Renal pelvis (tissue), 4 donors: ENCODE measurements around the gene ADAM21. TPM values are rescaled to one million over a fixed set of nuclear protein-coding genes. Genes with fewer than 3 reads are reported as not detected.
"Not testable (repeated sequence)": the region's sequence is repeated elsewhere in the genome, so short reads cannot be mapped to it uniquely, and the experiment has no call there.

Experiments
- DNase-seq: peaks from one replicate; pipeline ENCODE4 v3.0.0-alpha.2; 2013
- polyA plus RNA-seq, 3 donors: library from polyadenylated mRNA; unstranded; fragments of 120-200 nt; gene quantifications; one replicate each; pipeline ENCODE4 v1.2.1, GENCODE V29; 2013; ENCODE audit not compliant: insufficient read length in 3 of 3

ADAM21 gene
- polyA plus RNA-seq, 3 donors: 0.27 to 1.1 (median 0.73) TPM

DNA sequence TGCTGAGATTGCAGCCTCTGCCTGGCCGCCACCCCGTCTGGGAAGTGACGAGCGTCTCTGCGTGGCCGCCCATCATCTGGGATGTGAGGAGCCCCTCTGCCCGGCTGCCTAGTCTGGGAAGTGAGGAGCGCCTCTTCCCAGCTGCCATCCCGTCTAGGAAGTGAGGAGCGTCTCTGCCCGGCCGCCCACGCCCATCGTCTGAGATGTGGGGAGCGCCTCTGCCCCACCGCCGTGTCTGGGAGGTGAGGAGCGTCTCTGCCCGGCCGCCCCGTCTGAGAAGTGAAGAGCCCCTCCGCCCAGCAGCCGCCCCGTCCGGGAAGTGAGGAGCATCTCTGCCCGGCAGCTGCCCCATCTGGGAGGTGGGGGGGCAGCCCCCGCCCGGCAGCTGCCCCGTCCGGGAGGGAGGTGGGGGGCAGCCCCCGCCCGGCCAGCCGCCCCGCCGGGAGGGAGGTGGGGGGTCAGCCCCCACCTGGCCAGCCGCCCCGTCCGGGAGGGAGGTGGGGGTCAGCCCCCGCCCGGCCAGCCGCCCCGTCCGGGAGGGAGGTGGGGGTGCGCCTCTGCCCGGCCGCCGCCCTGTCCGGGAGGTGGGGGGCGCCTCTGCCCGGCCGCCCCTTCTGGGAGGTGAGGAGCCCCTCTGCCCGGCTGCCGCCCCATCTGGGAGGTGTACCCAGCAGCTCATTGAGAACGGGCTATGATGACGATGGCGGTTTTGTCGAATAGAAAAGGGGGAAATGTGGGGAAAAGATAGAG is 25.6 kb downstream of the ADAM21 start:
- not testable (repeated sequence) for DNase-seq

DNA sequence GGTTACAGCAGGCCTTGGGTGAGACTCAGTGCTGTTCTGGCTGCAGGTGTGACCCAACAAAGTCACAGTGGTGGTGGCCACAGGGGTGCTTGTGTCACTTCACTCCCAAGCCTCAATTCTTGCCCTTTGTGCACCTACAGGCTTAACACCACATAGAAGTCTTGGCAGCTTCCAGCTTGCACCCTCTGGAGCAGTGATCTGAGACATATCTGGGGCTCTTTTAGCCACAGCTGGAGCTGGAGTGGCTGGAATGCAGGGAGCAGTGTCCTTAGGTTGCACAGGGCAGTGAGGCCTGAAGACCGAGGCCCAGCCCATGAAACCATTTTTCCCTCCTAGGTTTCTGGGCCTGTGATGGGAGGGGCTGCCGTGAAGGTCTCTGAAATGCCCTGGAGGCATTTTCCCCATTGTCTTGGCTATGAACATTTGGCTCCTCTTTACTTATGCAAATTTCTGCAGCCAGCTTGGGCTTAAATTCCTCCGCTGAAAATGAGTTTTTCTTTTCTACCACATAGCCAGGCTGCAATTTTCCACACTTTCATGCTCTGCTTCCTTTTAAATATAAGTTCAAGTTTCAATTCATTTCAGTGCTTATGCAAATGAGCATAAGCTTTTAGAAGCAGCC is 37.7 kb downstream of the ADAM21 start:
- DNase-seq: no peak

DNA sequence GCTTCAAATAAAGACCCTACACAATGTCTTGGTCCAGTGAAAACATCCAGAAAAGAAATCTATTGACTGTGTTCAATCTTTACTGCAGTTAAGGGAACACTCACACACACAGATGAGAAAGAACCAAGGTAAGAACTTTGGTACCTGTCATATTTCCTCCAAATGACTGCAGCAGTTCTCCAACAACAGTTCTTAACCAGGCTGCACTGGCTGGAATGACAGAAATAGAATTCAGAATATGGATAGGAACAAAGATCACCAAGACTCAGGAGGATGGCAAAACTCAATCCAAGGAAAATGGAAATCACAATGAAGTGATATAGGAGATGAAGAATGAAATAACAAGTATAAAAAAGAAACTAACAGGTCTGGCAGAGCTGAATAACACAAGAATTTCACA is 46.2 kb downstream of the ADAM21 start:
- no peak for DNase-seq

Other genes with a start within 250 kb of the ADAM21 start
- gene COX16, start 92.5 kb upstream of the ADAM21 start, polyA plus RNA-seq: 10 to 100 TPM; 66.3 to 79.7 (median 70.9) TPM
- gene SYNJ2BP, start 35.1 kb upstream of the ADAM21 start, polyA plus RNA-seq: 10 to 100 TPM; 35.5 to 44.8 (median 43.6) TPM
- under 1 TPM; 0.06 to 0.30 (median 0.16) TPM for gene ADAM20, start 82.8 kb downstream of the ADAM21 start, polyA plus RNA-seq
- 10 to 100 TPM; 29.4 to 38.3 (median 34.5) TPM for gene MED6, start 148.5 kb downstream of the ADAM21 start, polyA plus RNA-seq
- gene TTC9, start 189.7 kb downstream of the ADAM21 start, polyA plus RNA-seq: 1 to 10 TPM; 3.5 to 4.1 (median 4.1) TPM